OCI-LY3 (cell line): Measurements from ENCODE around the gene NR1D2.

Source experiments
- CTCF ChIP-seq: fragments of 200-600, 300-600 bp; sonication (generic); IDR thresholded peaks from 2 replicates; pipeline ENCODE4 v1.5.1; 2014; ENCODE audit warnings: antibody characterized with exemption, low read length, low read depth
- EZH2phosphoT487 ChIP-seq: fragments of 200-600 bp; shearing (Covaris generic); IDR thresholded peaks from 2 replicates; pipeline ENCODE4 v1.6.1; 2018; ENCODE audit warnings: antibody characterized with exemption, mixed run types, low read depth

- TF ChIP-seq CTCF (no peak), EZH2phosphoT487 (no peak)
Measured at GRCh38 chr3:23937296-23937695, 7.8 kb upstream of the NR1D2 start.
